ENCODE data around the gene CD200.

GRCh38 chr3:112346491-112347122 lies 13.7 kb downstream of the CD200 start:
- TF ChIP-seq CTCF (IDR thresholded peaks at IDR 0.05) (no peak), POLR2A (IDR thresholded peaks at IDR 0.05) (no peak)

All from uterus (tissue), 2 donors.